Measurements from ENCODE around the gene NOX3.

GRCh38 chr6:155351273-155352129 is 104.1 kb downstream of the NOX3 start:
- TF ChIP-seq POLR2AphosphoS5 (IDR thresholded peaks at IDR 0.05; ENCODE audit: low read depth, low read length): no peak
- TF ChIP-seq POLR2A (IDR thresholded peaks at IDR 0.05; ENCODE audit: low read depth, low read length): no peak
